ENCODE measurements around the gene CTNNA1. TPM values are rescaled to one million over a fixed set of nuclear protein-coding genes. Genes with fewer than 3 reads are reported as not detected.

Gene CTNNA1
- total RNA-seq, 1 experiment from 2014 or later, result 394 TPM

GRCh38 chr5:138849439-138849838 is 96.2 kb downstream of the CTNNA1 start:
- no peaks in the 10 kb centered on the region for H3K27me3 ChIP-seq
- peaks cover 2% of the 10 kb centered on the region for H3K36me3 ChIP-seq
- H3K9me3 ChIP-seq, result no peaks in the 10 kb centered on the region
- DNase-seq, result no peak
- H3K4me3 ChIP-seq, result no peak overlapping the region

- no peak for DNase-seq
- Histone ChIP-seq H3K27me3 (no peaks in the 10 kb centered on the region), H3K9me3 (no peaks in the 10 kb centered on the region), H3K36me3 (peaks cover 2% of the 10 kb centered on the region), H3K4me3 (no peak overlapping the region)
These were observed 96.7 kb downstream of the CTNNA1 start for GRCh38 chr5:138849882-138850281.

- Histone ChIP-seq H3K27me3 (no peaks in the 10 kb centered on the region), H3K4me3 (no peak overlapping the region), H3K36me3 (peaks cover 2% of the 10 kb centered on the region), H3K9me3 (no peaks in the 10 kb centered on the region)
- no peak for DNase-seq
These were observed 97.7 kb downstream of the CTNNA1 start for GRCh38 chr5:138850865-138851435.

GRCh38 chr5:138853132-138853531 is 99.9 kb downstream of the CTNNA1 start:
- DNase-seq, result no peak
- Histone ChIP-seq H3K27me3 (no peaks in the 10 kb centered on the region), H3K4me3 (no peak overlapping the region), H3K36me3 (peaks cover 2% of the 10 kb centered on the region; the same call in 1 of the 2 replicates), H3K9me3 (no peaks in the 10 kb centered on the region)

GRCh38 chr5:138867011-138867410 is 113.8 kb downstream of the CTNNA1 start:
- Histone ChIP-seq H3K27me3 (no peaks in the 10 kb centered on the region), H3K9me3 (peaks cover 15% of the 10 kb centered on the region), H3K36me3 (peaks cover 30% of the 10 kb centered on the region), H3K4me3 (no peak overlapping the region)
- no peak for DNase-seq

GRCh38 chr5:138869038-138869437 is 115.8 kb downstream of the CTNNA1 start:
- H3K36me3 ChIP-seq, result peaks cover 12% of the 10 kb centered on the region
- no peaks in the 10 kb centered on the region; the same call in 1 of the 2 replicates for H3K9me3 ChIP-seq
- no peak for DNase-seq
- no peaks in the 10 kb centered on the region for H3K27me3 ChIP-seq
- no peak overlapping the region for H3K4me3 ChIP-seq

- Histone ChIP-seq H3K27me3 (no peaks in the 10 kb centered on the region), H3K9me3 (no peaks in the 10 kb centered on the region), H3K36me3 (peaks cover 4% of the 10 kb centered on the region; the same call in 1 of the 2 replicates), H3K4me3 (no peak overlapping the region)
- DNase-seq, result no peak
These were observed 116.7 kb downstream of the CTNNA1 start for GRCh38 chr5:138869763-138870500.

GRCh38 chr5:138870611-138871010 is 117.4 kb downstream of the CTNNA1 start:
- DNase-seq, result no peak
- no peaks in the 10 kb centered on the region for H3K36me3 ChIP-seq
- no peaks in the 10 kb centered on the region for H3K27me3 ChIP-seq
- H3K9me3 ChIP-seq, result no peaks in the 10 kb centered on the region
- no peak overlapping the region for H3K4me3 ChIP-seq

- Histone ChIP-seq H3K27me3 (no peaks in the 10 kb centered on the region), H3K36me3 (no peaks in the 10 kb centered on the region; the same call in 1 of the 2 replicates), H3K9me3 (no peaks in the 10 kb centered on the region), H3K4me3 (no peak overlapping the region)
- DNase-seq, result no peak
These were observed 119.7 kb downstream of the CTNNA1 start for GRCh38 chr5:138872841-138873465.

- no peak overlapping the region for H3K4me3 ChIP-seq
- H3K36me3 ChIP-seq, result no peaks in the 10 kb centered on the region; the same call in 1 of the 2 replicates
- H3K9me3 ChIP-seq, result no peaks in the 10 kb centered on the region
- H3K27me3 ChIP-seq, result no peaks in the 10 kb centered on the region
- DNase-seq, result no peak
These were observed 120.4 kb downstream of the CTNNA1 start for GRCh38 chr5:138873466-138874221.

GRCh38 chr5:138874241-138874640 is 121.0 kb downstream of the CTNNA1 start:
- no peaks in the 10 kb centered on the region; the same call in 1 of the 2 replicates for H3K36me3 ChIP-seq
- H3K27me3 ChIP-seq, result no peaks in the 10 kb centered on the region
- peak overlapping the region; percentile 37 for H3K4me3 ChIP-seq
- peak; percentile 60 for DNase-seq
- no peaks in the 10 kb centered on the region for H3K9me3 ChIP-seq

GRCh38 chr5:138874771-138875551 is 121.7 kb downstream of the CTNNA1 start, which contains the start of gene LRRTM2:
Gene LRRTM2 (minus strand): TSS chr5:138875335. CDS start chr5:138874911, 424 bp downstream.
- peak within 1 kb of the TSS; percentile 37 for H3K4me3 ChIP-seq
- H3K9me3 ChIP-seq, result no peaks in the 10 kb centered on the region
- peak; percentile 79 for DNase-seq
- no peaks in the 10 kb centered on the region; the same call in 1 of the 2 replicates for H3K36me3 ChIP-seq
- no peaks in the 10 kb centered on the region for H3K27me3 ChIP-seq

GRCh38 chr5:138875552-138875875 is 122.3 kb downstream of the CTNNA1 start:
- no peaks in the 10 kb centered on the region for H3K27me3 ChIP-seq
- peaks cover 1% of the 10 kb centered on the region; the same call in 1 of the 2 replicates for H3K36me3 ChIP-seq
- no peak overlapping the region for H3K4me3 ChIP-seq
- H3K9me3 ChIP-seq, result no peaks in the 10 kb centered on the region
- DNase-seq, result no peak

GRCh38 chr5:138875946-138876345 is 122.7 kb downstream of the CTNNA1 start:
- no peak for DNase-seq
- no peaks in the 10 kb centered on the region for H3K27me3 ChIP-seq
- no peaks in the 10 kb centered on the region for H3K9me3 ChIP-seq
- H3K4me3 ChIP-seq, result no peak overlapping the region
- H3K36me3 ChIP-seq, result peaks cover 3% of the 10 kb centered on the region; the same call in 1 of the 2 replicates

- H3K36me3 ChIP-seq, result peaks cover 3% of the 10 kb centered on the region; the same call in 1 of the 2 replicates
- H3K4me3 ChIP-seq, result no peak overlapping the region
- no peak for DNase-seq
- no peaks in the 10 kb centered on the region for H3K27me3 ChIP-seq
- no peaks in the 10 kb centered on the region for H3K9me3 ChIP-seq
These were observed 123.6 kb downstream of the CTNNA1 start for GRCh38 chr5:138876811-138877210.

All from MG63 (cell line).